ENCODE results near the gene ROBO2. TPM values are rescaled to one million over a fixed set of nuclear protein-coding genes. Genes with fewer than 3 reads are reported as not detected.

Gene ROBO2
- total and polyA plus RNA-seq, 7 donors, result 0.23 to 2.9 (median 0.38) TPM; not detected in 1

DNA sequence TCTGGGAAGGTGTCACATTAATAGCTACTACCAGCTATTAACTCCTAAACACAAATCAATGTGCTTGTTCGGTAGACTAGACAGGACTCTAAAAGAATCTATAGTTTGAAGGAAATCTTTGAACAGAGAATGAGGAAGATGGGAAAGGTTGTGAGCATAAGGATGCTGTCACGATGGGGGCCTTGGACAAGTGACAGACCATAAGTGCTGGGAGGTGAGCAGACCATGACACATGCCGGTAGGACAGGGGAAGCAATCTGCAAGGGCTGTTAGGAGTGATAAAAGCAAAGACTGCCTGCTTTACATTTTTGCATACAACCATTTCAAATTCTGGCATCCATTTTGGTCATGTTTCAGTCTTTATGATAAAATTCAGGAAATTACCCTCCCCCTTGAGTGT lies 645.8 kb downstream of the ROBO2 start:
- WGBS, 2 donors, result 63 to 76% methylated on average over 3 of the region's 3 CpGs

DNA sequence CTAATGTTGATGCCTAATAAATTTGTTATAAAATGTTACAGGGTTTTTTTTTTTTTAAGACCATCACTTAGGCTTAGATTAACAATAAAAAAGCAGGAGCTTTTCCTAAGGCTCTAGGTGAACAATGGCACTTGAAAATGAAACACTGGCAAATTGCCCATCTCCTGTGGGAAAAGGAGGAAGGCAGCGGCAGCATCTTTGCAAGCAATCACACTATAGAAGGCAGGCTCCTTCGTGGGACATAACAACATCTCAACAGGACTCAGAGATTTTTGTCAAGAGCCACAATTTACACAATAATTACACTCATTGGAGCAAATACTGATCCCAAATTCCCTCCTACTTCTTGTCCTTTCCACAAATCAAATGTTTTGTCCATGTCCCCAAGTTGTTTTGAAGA lies 646.7 kb downstream of the ROBO2 start:
- H3K4me3 ChIP-seq, result no peak overlapping the region
- peaks cover 0 to 8% (median 2%) of the 10 kb centered on the region in 4 donors for H3K9me3 ChIP-seq
- TF ChIP-seq POLR2A (IDR thresholded peaks at IDR 0.05) (no peak), EP300 (IDR thresholded peaks at IDR 0.05) (no peak), POLR2AphosphoS5 (IDR thresholded peaks at IDR 0.05) (no peak)
- TF ChIP-seq, protein P1, sequence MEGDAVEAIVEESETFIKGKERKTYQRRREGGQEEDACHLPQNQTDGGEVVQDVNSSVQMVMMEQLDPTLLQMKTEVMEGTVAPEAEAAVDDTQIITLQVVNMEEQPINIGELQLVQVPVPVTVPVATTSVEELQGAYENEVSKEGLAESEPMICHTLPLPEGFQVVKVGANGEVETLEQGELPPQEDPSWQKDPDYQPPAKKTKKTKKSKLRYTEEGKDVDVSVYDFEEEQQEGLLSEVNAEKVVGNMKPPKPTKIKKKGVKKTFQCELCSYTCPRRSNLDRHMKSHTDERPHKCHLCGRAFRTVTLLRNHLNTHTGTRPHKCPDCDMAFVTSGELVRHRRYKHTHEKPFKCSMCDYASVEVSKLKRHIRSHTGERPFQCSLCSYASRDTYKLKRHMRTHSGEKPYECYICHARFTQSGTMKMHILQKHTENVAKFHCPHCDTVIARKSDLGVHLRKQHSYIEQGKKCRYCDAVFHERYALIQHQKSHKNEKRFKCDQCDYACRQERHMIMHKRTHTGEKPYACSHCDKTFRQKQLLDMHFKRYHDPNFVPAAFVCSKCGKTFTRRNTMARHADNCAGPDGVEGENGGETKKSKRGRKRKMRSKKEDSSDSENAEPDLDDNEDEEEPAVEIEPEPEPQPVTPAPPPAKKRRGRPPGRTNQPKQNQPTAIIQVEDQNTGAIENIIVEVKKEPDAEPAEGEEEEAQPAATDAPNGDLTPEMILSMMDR (IDR thresholded peaks at IDR 0.05), result no peak
- intact Hi-C loops (cut with DNase I), result no loop called here
- H3K36me3 ChIP-seq, result no peaks in the 10 kb centered on the region
- WGBS, 2 donors, result 20 to 21% methylated on average over 2 of the region's 2 CpGs
- H3K4me1 ChIP-seq, result no peaks in the 10 kb centered on the region
- no peak for DNase-seq
- H3K27me3 ChIP-seq, result no peaks in the 10 kb centered on the region
- no peak overlapping the region for H3K27ac ChIP-seq

More for the DNA sequence above, 645.8 kb downstream of the ROBO2 start:
- DNase-seq, result no peak
- Histone ChIP-seq H3K4me3 (no peak overlapping the region), H3K27me3 (no peaks in the 10 kb centered on the region), H3K4me1 (no peaks in the 10 kb centered on the region), H3K27ac (no peak overlapping the region), H3K36me3 (no peaks in the 10 kb centered on the region), H3K9me3 (peaks cover 0 to 8% (median 3%) of the 10 kb centered on the region in 4 donors)
- TF ChIP-seq POLR2AphosphoS5 (IDR thresholded peaks at IDR 0.05), result no peak
- no peak for TF ChIP-seq POLR2A (IDR thresholded peaks at IDR 0.05)
- TF ChIP-seq, protein P1 (IDR thresholded peaks at IDR 0.05), result no peak
- TF ChIP-seq EP300 (IDR thresholded peaks at IDR 0.05), result no peak
- intact Hi-C loops (cut with DNase I), result no loop called here

DNA sequence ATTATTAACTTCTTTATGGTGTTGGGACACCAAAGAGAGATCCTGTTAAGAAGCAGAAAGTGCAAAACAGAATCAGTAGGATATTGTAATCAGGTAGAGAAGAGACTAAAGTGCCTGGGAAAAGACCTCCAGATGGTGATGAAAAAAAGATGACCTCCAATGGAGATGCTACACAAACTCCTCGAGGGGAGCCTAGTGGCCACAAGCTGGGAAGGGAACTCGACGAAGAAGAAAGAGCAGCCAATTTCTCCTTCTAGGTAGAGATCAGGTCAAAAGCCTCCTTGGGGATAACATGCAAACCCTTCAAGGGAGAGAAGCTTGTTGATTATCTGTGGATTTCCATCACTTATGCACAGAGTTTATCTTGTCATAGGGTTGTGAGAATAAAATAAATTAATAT lies 647.6 kb downstream of the ROBO2 start:
- Histone ChIP-seq H3K9me3 (no peaks in the 10 kb centered on the region), H3K4me3 (no peak overlapping the region), H3K27me3 (no peaks in the 10 kb centered on the region), H3K4me1 (no peaks in the 10 kb centered on the region), H3K27ac (no peak overlapping the region), H3K36me3 (no peaks in the 10 kb centered on the region)
- TF ChIP-seq POLR2A (IDR thresholded peaks at IDR 0.05) (no peak), EP300 (IDR thresholded peaks at IDR 0.05) (no peak), POLR2AphosphoS5 (IDR thresholded peaks at IDR 0.05) (no peak)
- TF ChIP-seq, protein P1 (IDR thresholded peaks at IDR 0.05), result no peak
- intact Hi-C loops (cut with DNase I), result no loop called here
- no peak for DNase-seq
- WGBS, 2 donors, result 53 to 66% methylated on average over 3 of the region's 3 CpGs

DNA sequence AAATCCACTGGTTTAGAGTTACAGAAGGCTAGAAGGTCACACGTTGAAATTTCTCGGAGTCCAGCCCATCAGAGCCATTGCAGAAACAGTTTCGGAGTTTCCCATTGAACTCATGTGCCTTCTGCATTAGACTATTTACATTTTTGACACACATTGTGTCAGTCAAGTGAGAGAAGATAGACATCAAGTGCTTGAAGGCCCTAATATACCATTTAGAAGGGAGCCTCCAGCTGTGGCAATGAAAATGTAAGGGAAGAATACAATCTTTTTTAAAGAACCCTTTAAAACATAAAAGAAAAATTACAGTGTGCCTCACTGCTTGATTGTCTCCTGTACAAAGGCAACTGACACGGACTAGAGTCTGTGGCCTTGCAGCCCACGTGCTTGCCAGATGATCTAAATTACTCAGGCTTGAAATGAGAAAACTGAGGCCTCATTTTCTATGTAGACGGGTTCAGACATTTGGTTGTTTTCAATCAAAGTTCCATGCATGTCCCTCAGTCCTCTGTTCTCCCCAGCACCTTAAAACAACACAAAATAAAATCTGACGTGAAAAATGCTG lies 650.5 kb downstream of the ROBO2 start:
- Histone ChIP-seq H3K27ac (no peak overlapping the region), H3K9me3 (peaks cover 0 to 2% (median 0%) of the 10 kb centered on the region in 4 donors), H3K4me3 (no peak overlapping the region), H3K4me1 (no peaks in the 10 kb centered on the region), H3K27me3 (no peaks in the 10 kb centered on the region), H3K36me3 (no peaks in the 10 kb centered on the region)
- intact Hi-C loops (cut with DNase I), result no loop called here
- DNase-seq, result no peak
- TF ChIP-seq POLR2A (IDR thresholded peaks at IDR 0.05) (no peak), EP300 (IDR thresholded peaks at IDR 0.05) (no peak), POLR2AphosphoS5 (IDR thresholded peaks at IDR 0.05) (no peak)
- TF ChIP-seq, protein P1 (IDR thresholded peaks at IDR 0.05), result no peak
- 76 to 84% methylated on average over 7 of the region's 7 CpGs for WGBS, 2 donors

DNA sequence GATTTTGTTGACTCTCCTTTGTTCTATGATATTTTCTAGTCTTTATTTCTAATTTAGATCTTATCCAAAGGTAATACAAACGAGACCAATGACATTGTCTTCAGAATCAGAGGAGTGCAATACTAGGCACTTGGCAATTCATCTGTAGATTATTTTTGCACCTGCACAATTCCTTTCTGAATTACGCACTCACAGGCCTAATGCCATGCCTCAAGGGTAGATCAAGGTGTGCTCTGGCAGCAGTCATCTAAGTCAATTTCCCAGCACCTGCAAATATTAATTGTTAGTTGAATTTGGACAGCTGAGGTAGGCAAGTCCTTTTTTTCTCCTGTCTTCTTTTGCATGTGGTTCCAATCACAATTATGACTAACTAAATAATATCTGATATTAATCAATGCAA lies 653.2 kb downstream of the ROBO2 start:
- no peaks in the 10 kb centered on the region for H3K36me3 ChIP-seq
- no peak overlapping the region for H3K4me3 ChIP-seq
- no peaks in the 10 kb centered on the region for H3K4me1 ChIP-seq
- no peaks in the 10 kb centered on the region for H3K27me3 ChIP-seq
- 62 to 82% methylated on average over 2 of the region's 2 CpGs for WGBS, 2 donors
- H3K27ac ChIP-seq, result no peak overlapping the region
- peaks cover 0 to 5% (median 0%) of the 10 kb centered on the region in 4 donors for H3K9me3 ChIP-seq
- intact Hi-C loops (cut with DNase I), result no loop called here
- TF ChIP-seq POLR2AphosphoS5 (IDR thresholded peaks at IDR 0.05) (no peak), EP300 (IDR thresholded peaks at IDR 0.05) (no peak), POLR2A (IDR thresholded peaks at IDR 0.05) (no peak)
- TF ChIP-seq, protein P1 (IDR thresholded peaks at IDR 0.05), result no peak
- DNase-seq, result no peak
